ENCODE results near the gene TAL2.

Gene TAL2

GRCh38 chr9:105633411-105633810 lies 28.8 kb upstream of the TAL2 start:
- Histone ChIP-seq H3K9ac (no peak overlapping the region), H3K4me2 (no peak overlapping the region), H3K4me3 (IDR thresholded peaks at IDR 0.05; ENCODE audit: insufficient read depth, low read depth, low read length) (no peak overlapping the region), H3K27ac (no peak overlapping the region), H3K27me3 (ENCODE audit: insufficient read depth, low read depth) (no peaks in the 10 kb centered on the region), H3K79me2 (ENCODE audit: insufficient read depth, low read depth) (no peaks in the 10 kb centered on the region), H2AFZ (ENCODE audit: low read depth) (no peak overlapping the region), H3K4me1 (ENCODE audit: low read depth, poor library complexity, severe bottlenecking) (no peaks in the 10 kb centered on the region), H4K20me1 (ENCODE audit: insufficient read depth) (no peaks in the 10 kb centered on the region), H3K36me3 (ENCODE audit: insufficient read depth) (no peaks in the 10 kb centered on the region)
- no peak for TF ChIP-seq CTCF (conservative IDR thresholded peaks at IDR 0.05; ENCODE audit: low read depth, low read length)

- TF ChIP-seq CTCF (conservative IDR thresholded peaks at IDR 0.05; ENCODE audit: low read depth, low read length), result no peak
Measured at GRCh38 chr9:105636331-105636730, 25.9 kb upstream of the TAL2 start.

GRCh38 chr9:105637787-105638395 lies 24.4 kb upstream of the TAL2 start:
- H3K4me1 ChIP-seq (ENCODE audit: low read depth, poor library complexity, severe bottlenecking), result no peaks in the 10 kb centered on the region
- H3K4me3 ChIP-seq (IDR thresholded peaks at IDR 0.05; ENCODE audit: insufficient read depth, low read depth, low read length), result no peak overlapping the region
- peak; percentile 55; the same call in 1 of the 2 replicates for TF ChIP-seq CTCF (conservative IDR thresholded peaks at IDR 0.05; ENCODE audit: low read depth, low read length)
- no peak overlapping the region for H2AFZ ChIP-seq (ENCODE audit: low read depth)
- H3K27me3 ChIP-seq (ENCODE audit: insufficient read depth, low read depth), result no peaks in the 10 kb centered on the region
- H4K20me1 ChIP-seq (ENCODE audit: insufficient read depth), result no peaks in the 10 kb centered on the region
- no peak overlapping the region for H3K4me2 ChIP-seq
- no peak overlapping the region for H3K9ac ChIP-seq
- H3K79me2 ChIP-seq (ENCODE audit: insufficient read depth, low read depth), result no peaks in the 10 kb centered on the region
- no peak overlapping the region for H3K27ac ChIP-seq
- H3K36me3 ChIP-seq (ENCODE audit: insufficient read depth), result no peaks in the 10 kb centered on the region

More at GRCh38 chr9:105636331-105636730, 25.9 kb upstream of the TAL2 start:
- Histone ChIP-seq H3K36me3 (ENCODE audit: insufficient read depth) (no peaks in the 10 kb centered on the region), H3K79me2 (ENCODE audit: insufficient read depth, low read depth) (no peaks in the 10 kb centered on the region), H3K4me2 (no peak overlapping the region), H3K27me3 (ENCODE audit: insufficient read depth, low read depth) (no peaks in the 10 kb centered on the region), H3K4me3 (IDR thresholded peaks at IDR 0.05; ENCODE audit: insufficient read depth, low read depth, low read length) (no peak overlapping the region), H3K9ac (no peak overlapping the region), H4K20me1 (ENCODE audit: insufficient read depth) (no peaks in the 10 kb centered on the region), H3K4me1 (ENCODE audit: low read depth, poor library complexity, severe bottlenecking) (no peaks in the 10 kb centered on the region), H3K27ac (no peak overlapping the region), H2AFZ (ENCODE audit: low read depth) (no peak overlapping the region)

GRCh38 chr9:105639936-105640335 lies 22.3 kb upstream of the TAL2 start:
- Histone ChIP-seq H3K9ac (no peak overlapping the region), H3K36me3 (ENCODE audit: insufficient read depth) (no peaks in the 10 kb centered on the region), H3K4me2 (no peak overlapping the region), H3K4me1 (ENCODE audit: low read depth, poor library complexity, severe bottlenecking) (no peaks in the 10 kb centered on the region), H3K4me3 (IDR thresholded peaks at IDR 0.05; ENCODE audit: insufficient read depth, low read depth, low read length) (no peak overlapping the region), H3K27me3 (ENCODE audit: insufficient read depth, low read depth) (no peaks in the 10 kb centered on the region), H4K20me1 (ENCODE audit: insufficient read depth) (no peaks in the 10 kb centered on the region), H3K27ac (no peak overlapping the region), H3K79me2 (ENCODE audit: insufficient read depth, low read depth) (no peaks in the 10 kb centered on the region), H2AFZ (ENCODE audit: low read depth) (no peak overlapping the region)
- TF ChIP-seq CTCF (conservative IDR thresholded peaks at IDR 0.05; ENCODE audit: low read depth, low read length), result no peak

All from KMS-11 (cell line).